ENCODE results near the gene ZBTB7B.

The ZBTB7B gene

DNA sequence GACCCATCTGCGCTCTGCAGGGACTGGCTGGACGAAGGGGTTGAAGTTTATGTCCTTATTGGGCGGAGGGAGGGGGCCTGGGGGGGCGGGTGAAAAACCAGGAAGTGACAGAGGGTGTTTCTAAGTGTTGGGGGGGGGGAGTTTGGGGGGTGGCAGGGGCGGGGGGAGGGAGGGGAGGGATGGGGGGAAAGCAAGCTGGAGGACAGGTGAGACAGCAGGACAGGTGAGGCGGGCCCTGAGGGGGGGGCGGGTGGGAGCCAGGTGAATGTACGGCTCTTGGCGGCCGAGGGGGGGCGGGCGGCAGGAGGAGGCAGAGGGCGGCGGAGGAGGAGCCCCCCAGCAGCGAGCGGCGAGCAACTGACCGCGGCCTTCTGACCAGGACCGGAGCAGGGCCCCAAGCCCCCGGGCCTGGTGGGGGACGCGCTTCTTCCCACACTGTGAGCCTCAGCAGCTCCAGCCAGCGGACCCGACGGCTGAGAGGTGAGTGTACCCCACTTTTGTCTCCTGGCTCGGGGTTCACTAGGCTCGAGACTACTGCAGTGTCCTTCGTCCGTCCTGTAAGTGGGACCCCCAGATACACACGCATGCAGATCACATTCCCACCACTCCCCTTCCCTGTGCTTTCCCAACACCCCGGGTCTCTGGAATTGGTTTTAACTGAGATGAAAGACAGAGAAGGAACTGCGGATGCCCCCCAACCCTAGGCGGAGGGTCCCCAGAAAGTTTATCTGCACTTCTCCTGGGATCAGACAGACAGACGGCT lies at the start of gene ZBTB7B:
ZBTB7B (plus strand) TSS at position 339 of the 763 bp plus-strand sequence. CDS start 11,859 bp downstream, outside the sequence.
- no peak for DNase-seq

DNA sequence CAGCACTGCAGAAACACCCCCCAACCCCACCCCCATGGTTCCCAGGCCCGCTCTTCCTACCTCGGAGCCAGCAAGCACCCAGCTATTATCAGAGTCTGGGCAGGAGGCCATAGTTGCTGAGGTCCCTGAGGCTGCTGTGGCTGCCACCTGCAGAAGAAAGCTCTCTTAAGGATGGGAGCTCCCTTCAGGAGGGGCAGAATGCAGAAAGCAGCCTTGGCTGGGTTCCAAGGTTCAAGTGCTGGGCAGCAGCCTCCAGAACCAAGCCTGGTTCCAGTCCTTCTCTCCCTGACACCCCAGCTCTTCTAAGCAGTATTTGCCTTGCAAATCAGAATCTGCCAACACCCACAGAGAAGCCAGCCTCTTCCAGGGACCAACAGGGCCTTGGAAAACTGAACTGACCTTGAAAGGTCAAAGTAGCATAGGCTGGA lies 49.0 kb upstream of the ZBTB7B start:
- no peak for DNase-seq

DNA sequence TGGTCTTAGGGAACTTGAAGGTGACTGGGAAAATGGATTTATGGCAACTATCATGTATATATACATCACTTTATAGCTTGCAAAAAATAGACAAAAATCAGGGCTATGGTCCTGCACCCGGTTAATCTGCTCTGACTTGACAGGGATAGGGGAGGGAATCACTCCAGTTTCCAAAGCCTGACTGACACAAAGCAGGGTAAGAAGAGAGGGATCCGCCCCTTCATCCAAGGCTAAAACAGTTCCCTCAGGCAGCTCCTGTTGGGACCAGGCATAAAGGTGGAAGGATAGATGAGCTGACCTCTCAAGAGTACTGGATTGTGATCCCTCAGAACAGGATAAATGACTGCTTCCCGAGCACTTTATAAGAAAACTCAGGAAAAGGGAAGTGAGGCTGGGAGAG lies 48.1 kb upstream of the ZBTB7B start:
- no peak for DNase-seq

DNA sequence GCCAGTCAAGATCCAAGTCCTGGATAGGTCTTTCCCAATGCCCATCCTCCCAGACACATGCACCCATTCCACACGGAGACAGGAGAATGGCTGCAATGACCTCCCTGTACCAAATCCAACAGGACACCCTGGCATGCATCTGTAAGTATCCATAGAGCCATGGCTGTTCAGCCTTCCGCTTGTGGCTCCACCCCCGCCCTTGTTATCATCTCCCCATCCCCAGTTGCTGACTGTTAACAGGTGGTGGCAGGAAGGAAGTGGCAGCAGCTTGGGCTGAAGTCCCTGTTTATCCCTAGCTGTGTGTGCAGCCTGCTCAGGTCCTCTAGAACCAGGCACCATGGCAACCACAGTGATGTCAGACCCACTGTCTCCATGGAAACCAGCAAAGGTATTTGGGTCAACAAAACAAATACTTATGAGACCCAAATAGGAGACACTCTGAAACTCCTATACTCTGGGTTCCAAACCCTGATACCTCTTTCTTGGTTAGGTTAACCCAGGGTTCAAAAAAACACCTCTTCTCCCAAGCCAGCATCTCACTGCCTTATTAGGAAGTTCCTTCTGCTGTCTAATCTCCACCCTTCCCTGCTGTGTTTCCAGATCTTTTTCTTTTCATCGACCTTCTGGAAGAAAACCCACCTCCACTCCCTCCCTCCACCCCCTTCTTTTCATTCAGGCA lies 47.4 kb upstream of the ZBTB7B start:
- DNase-seq: peak; percentile 85

DNA sequence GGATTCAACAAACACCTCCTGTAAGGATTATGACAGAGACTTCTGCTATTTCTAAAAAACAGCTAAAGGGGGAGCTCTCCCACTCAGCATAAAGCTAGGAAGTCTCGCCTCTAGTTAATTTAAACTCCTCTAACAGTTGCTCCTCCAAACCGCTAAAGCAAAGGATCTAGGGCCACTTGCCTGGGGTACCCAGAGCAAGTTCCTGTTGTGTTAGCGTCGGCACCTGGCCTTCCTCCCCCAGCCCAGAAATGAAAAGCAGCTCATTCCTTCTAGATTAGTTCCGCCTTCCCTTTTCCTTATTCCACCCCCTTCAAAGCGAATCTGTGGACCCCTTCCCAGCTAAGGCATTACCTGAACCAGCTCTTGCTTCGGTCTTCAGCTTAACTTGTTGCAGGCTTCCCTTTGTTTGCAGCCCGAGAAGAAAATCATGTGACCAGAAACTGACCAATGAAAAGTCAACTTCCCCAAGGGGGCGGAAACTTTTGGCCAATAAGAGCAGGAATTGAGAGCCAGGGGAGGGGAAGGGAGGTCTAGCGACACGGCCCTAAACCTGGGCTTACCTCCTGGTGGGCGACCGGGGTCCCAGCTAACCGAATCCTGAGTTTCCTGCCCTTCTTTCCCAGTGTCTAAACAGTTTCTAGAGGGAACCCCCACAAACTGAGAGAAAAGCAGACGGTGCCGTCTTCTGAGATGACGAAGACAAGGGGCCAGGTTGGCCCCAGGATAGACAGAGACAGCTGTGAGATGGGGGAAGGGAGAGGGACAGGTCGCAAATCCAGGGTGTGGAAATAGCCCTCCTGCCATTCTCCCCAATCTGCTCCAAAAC lies 46.7 kb upstream of the ZBTB7B start, which contains the start of gene PBXIP1:
PBXIP1 (minus strand) TSS at position 382 of the 826 bp plus-strand sequence. CDS start 2,378 bp downstream, outside the sequence.
- DNase-seq: peak; percentile 81

DNA sequence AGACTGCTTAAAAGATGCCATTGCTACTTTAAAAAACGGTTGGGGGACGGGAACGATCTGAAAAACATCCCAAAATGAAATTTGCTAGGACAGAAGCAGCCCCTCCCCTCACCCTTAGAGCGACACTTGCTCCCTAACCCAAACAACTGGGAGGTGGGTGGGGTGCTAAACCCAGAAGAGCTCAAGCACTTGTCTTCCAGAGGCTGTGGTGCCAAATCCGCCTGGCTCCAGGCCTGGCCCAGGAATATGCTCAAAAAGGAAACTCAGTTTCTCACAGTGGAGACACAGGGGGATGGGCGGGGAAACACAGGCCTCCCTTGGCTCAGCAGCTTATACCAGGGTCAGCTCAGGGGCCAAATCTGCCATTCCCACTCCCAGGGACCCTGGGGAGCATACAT lies 46.1 kb upstream of the ZBTB7B start:
- no peak for DNase-seq

DNA sequence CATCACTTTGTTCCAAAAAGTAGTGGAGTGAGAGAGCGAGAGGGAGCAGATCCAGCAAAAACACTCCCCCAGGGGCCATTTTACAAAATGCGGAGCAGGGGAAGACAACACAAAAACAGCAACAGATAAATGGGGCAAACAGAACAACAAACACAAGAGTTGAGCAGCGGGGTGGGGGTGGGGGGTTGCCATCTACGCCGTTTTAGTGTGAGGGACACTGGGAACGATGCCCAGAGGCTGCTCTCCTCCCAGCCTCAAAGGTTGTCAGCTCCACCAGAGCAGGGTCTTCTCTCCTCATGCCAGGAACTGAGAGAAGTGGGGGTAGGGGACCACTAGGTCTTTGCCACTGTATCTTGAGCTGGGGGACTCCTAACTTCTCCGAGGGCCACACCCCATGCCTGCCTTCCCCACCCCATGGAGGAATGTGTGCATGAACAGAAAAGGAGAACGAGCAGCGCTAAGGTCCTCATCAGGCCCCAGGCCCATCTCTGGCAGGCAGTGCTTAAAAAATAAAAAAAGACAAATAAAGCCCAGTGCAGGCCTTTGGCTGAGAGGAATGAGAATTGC lies 45.4 kb upstream of the ZBTB7B start:
- no peak for DNase-seq

DNA sequence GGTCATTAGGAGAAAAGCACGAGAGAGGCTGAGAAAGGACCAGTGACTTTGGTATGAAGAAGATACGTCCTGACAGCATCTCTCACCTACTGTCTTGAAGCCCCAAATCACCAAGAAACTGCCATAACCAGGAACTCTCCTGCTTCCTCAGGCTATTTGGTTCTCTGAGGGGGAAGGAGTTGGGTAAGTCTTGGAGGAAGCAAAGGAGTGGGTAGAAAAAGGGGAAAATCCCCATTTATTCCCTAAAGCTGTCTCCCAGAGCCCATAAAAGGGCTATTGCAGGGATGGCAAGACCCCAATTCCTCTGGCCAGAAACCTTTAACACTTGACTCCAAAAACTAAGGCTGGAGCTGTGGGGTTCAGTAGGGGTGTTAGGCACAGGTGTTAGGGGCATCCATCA lies 44.6 kb upstream of the ZBTB7B start:
- DNase-seq: no peak

DNA sequence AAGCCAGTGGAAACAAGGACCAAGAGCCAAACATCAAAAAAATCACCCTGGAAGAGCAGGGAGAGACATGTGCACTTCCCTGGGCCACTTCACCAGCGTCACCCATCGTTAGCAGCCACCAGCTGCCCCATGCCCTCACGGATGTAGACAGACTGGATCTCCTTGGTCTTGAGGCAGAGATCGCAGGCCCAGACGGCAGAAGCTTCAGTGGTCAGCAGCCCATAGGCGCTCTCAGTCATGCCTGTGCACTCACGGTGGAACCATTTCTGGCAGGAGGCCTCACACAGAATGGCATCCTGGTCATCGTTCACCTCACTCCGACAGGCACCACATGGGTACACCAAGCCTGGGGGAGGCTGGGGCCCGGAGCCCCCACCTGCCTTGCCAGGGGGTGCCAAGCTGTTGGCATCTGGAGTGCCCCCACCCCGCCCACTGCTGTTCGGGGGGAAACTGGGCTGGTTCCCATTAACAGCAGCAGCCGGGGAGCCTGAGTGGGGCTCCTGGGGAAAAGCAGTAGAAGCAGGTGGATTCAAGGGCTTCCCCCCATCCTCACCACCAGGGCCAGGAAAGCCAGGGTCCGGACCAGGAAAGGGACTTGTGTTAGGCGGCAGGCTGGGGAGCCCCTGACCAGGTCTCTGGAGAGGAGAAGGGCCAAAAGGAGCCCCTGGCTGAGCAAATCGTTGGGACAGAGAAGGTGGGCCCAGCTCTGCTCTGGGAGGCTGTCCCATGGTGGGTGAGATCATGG lies 43.7 kb upstream of the ZBTB7B start:
- no peak for DNase-seq

DNA sequence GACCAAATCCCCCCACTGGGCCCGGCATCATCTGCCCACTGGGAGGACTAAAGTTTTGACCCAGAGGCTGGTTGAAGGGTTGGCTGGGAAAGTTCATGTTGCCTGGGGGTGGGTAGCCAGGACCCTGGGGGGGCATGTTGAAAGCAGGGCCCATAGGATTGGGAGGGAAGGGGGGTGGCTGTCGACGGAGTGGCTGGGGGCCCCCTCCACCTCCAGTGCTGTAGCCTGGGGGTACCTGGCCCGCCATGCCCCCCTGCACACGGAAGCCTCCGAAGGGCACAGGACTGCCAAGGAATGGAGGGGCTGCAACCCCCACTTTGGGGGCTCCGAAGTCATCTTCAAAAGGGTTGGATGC lies 43.2 kb upstream of the ZBTB7B start:
- no peak for DNase-seq

DNA sequence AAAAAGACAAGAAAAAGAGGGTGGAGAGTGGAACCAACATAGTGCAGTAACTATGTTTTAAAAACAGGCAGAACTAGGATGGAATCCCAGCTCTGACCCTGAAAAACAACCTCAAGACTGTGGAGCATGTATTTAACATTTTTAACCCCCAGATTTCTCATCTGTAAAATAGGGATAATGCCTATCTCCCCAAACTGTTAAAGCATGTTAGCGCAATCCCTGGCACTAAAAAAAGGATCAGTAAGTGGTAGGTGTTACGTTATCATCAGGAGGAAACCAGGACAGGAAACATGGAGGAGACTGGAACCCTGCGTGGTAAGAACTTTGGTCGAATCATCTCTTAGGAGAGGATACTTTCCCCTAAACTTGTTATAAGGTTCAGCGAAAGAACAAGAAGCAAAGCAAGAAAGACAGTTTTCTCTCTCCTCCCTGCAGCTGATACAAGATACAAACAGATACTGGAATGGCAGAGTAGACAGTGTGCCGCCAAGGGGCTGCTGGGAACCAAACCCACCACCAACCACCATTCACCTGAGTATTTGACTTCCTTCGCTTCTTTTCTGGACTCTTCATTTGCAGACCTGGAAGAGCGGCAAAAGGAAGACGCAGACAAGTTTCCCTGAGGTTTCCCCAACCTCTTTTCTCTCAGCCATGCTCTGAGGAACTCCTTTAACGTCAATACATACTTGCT lies 42.0 kb upstream of the ZBTB7B start:
- DNase-seq: no peak

DNA sequence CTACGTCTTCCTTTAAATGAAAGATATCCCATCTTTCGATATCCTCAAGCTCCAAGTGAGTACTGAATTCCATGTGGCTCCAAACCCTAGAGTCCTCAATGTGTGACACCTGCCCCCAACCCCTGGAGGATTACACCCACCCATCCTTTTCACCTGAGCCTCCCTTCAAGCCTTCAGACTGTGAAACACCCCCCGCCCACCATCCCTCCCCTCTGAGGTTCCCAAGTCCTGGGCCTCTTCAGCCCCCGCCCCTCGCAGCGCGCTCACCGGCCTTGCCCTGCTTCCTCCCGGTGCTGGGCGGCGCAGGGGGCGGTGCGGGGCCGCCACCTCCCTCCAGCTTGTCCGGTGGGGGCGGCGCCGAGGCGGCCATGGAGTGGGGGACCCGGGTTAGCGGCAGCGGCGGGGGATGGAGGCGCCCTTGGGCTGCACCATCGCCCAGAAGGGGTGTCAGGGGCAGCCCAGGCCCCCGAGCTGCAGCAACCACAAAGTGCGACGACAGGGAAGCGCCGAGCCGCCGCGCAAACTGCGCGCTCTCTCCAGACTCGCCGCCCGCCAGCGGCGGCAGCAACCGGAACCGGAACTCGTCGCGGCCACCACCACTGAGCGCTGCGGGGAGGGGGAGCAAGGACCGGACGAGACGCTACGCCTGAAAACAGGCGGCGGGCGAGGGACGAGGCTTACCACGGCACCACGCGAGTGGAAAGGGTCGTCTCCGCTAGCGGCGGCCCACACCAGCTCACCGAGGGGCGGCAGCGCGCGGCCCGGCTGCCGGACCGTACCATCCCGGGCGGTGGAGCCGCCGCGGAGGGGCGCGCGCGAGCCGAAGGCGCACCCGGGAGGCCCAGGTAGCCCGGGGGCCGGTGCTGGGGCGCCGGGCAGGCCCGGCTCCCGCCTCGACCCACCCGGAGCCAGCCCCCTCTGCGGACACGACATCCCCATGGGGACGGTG lies 41.1 kb upstream of the ZBTB7B start, which contains the start of gene PYGO2:
PYGO2 (minus strand) TSS at position 576 of the 949 bp plus-strand sequence; CDS start at position 370, 206 bp downstream.
- peak; percentile 84 for DNase-seq

DNA sequence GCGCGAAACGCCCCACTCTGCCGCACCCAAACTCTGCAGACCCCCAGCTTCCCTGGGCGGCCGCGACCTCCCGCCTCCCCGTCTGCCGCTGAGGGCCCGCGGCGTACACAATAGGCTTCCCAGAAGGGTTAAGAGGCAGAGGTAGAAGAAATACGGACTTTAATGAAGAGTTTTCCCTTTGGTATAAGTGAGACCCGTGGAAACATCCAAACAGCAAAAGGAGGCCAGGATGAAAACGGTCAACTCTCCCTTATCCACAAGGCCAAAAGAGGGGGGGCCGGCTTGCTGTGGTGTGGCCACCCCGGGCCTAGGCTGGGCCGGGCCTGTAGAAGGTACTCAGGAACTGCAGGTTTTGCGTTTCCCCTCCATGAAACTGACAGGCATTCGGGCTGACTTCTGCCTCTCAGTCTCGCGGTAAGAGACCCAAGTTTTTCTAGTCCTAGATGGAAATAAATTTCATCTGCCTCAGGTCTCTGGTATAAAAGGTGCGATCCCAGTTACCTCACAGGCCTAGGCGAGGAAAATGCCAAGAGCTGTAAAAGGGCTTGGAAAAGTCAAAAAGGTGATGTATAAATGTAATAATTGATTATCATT lies 40.3 kb upstream of the ZBTB7B start:
- no peak for DNase-seq

DNA sequence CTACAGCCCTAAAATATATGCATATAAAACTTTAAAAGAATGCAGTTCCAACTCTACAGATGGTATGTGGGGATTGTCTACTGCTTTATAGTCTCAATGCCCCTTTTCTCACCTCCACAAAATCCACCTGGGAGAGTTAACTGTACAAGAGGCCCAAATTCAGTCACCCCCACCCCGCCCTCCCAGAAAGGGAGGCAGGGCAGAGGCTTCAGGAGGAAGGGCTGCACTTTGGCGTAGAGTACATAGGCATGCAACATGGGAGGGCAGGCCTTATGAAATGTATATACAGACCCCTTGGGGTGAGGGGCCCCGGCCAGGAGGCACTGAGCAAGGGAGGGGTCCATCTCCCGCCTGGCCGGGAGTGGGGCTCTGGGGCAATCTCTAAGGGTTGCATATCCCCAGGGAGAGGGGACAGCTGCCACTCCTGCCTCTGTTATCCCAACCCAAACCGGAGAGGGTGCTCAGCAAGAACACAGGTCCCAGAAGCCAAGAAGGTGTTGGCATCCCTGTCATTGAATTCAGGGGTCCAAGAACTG lies 39.7 kb upstream of the ZBTB7B start:
- DNase-seq: no peak

DNA sequence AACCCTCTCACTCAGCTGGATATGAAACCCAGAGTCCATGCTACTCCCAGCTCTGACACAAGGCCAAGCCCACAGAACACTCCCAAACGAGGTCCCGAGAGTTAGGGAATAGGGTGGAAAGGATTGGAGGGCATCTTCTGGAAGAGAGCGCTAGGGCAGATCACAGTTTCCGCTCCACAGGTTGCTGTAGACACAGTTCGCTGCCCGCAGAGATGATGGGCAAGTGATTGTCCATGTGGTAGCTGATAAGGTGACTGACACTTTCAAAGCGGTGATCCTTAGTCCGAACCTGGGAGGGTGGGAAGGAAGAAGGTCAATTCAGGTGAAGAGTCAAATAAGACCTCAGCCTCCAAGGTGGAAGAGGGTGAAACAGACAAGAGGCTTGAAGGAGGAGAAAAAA lies 39.0 kb upstream of the ZBTB7B start:
- no peak for DNase-seq

DNA sequence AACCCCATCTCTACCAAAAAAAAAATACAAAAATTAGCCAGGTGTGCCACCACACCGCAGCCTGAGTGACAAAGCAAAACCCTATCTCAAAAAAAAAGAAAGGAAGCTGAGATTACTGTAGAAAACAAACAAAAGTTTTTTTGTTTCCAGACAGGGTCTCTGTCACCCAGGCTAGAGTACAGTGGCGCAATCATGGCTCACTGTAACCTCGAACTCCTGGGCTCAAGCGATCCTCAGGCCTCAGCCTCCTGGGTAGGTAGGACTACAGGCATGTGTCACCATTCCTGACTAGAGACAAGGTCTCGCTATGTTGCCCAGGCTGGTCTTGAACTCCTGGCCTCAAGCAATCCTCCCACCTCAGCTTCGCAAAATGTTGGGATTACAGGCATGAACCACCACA lies 38.2 kb upstream of the ZBTB7B start:
- no peak for DNase-seq

DNA sequence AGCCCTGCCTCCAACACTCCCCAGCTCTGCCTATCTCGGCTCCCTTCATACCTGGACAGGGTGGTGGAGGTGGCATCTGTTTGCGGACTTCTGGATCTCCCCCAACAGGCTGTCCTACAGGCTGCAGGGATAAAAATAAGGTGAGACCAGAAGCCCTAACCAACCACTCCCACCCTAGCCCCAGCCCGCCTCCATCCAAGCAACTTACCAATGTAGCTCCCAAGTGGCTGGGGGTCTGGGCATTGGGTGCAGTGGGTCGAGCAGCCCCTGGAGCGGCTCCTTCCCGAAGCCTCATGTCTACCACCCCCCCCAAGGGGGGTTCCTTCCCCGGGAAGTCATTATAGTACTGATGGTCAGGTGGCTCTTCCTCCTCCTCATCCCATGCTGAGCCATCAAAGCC lies 36.5 kb upstream of the ZBTB7B start:
- no peak for DNase-seq

DNA sequence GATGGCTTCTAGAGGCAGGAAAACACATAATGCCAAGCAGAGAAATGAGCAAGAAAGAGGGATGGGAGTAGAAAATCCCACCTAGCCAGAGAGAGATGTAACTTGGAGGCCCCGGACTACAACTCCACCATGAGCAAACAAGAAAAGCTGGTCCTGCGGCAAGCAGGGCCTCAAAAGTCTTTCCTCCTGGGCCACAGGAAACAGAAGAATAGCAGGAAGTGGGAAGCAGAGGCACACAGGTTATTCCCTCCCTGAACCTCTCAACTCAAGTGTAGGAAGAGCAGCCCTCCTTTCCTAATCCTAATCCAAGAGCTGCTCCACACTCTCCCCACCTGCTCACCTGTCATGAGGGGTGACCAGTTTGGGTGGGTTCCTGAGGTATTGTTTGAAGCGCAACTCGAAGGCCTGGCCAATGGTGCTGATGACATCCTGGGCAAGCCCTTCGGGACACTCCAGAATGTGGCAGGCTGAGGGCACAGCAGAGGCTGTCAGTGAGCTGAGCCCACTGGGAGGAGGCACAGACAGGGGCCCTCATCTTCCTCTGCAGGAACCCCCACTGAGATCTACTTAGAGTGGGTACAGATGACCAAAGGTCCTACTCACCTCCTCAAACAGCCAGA lies 35.2 kb upstream of the ZBTB7B start:
- DNase-seq: no peak

DNA sequence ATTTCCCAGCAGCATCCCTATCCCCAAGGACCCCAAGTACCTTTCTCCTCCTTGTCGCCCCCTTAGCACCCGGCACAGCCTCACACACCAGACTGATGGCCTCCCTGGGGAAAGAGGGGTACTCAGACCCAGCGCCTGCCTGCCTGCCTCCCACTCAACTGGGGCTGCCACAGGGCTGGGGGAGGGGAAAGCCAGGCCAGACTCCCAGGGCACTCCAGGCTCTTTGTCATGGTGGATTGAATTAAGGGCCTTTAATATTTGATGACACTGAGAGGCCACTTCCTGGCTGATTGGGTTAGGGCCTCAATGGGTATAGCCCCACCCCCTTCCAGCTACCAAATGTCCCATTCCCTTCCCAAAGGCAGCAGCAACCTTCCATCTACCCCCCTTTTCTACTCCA lies 33.9 kb upstream of the ZBTB7B start:
- no peak for DNase-seq
